Osteoblast (primary cell): ENCODE results near the gene SECISBP2L. TPM values are rescaled to one million over a fixed set of nuclear protein-coding genes. Genes with fewer than 3 reads are reported as not detected.

Experiments used
- DNase-seq: peaks from one replicate; pipeline ENCODE4 v3.0.0; 2011; ENCODE audit warnings: low spot score, mixed read lengths; ENCODE audit not compliant: insufficient read length; ENCODE audit errors: missing footprints
- H2AFZ ChIP-seq: 2 replicates; pipeline ENCODE4 v1.6.0; 2011; ENCODE audit warnings: mild to moderate bottlenecking, low read length
- H3K27ac ChIP-seq: 2 replicates; pipeline ENCODE4 v1.5.1; 2011; ENCODE audit warnings: mild to moderate bottlenecking, low read depth, low read length, moderate library complexity
- H3K27me3 ChIP-seq: 2 replicates; pipeline ENCODE4 v1.6.0; 2012; ENCODE audit warnings: mild to moderate bottlenecking, control low read depth, inconsistent platforms, low read length, moderate library complexity; ENCODE audit not compliant: insufficient read depth
- H3K36me3 ChIP-seq: 2 replicates; pipeline ENCODE4 v1.5.1; 2011; ENCODE audit warnings: mild to moderate bottlenecking, low read length, control low read depth, moderate library complexity; ENCODE audit not compliant: insufficient read depth
- H3K4me1 ChIP-seq: 2 replicates; pipeline ENCODE4 v1.5.1; 2011; ENCODE audit warnings: mild to moderate bottlenecking, low read length, control low read depth, moderate library complexity; ENCODE audit not compliant: insufficient read depth
- H3K4me2 ChIP-seq: 2 replicates; pipeline ENCODE4 v1.6.0; 2011; ENCODE audit warnings: mild to moderate bottlenecking, low read length; ENCODE audit not compliant: insufficient read depth
- H3K4me3 ChIP-seq: fragments of 200-600 bp; sonication (generic); 3 replicates; pipeline ENCODE4 v1.5.1; 2012; ENCODE audit warnings: mild to moderate bottlenecking, low read length, inconsistent platforms; ENCODE audit not compliant: insufficient read depth
- H3K79me2 ChIP-seq: 2 replicates; pipeline ENCODE4 v1.6.0; 2012; ENCODE audit warnings: mild to moderate bottlenecking, low read length, control low read depth, inconsistent platforms; ENCODE audit not compliant: insufficient read depth
- H3K9me3 ChIP-seq: 2 replicates; pipeline ENCODE4 v1.5.1; 2011; ENCODE audit warnings: low read depth, low read length, control low read depth
- H4K20me1 ChIP-seq: 2 replicates; pipeline ENCODE4 v1.6.0; 2012; ENCODE audit warnings: mild to moderate bottlenecking, low read length, control low read depth; ENCODE audit not compliant: insufficient read depth
- CTCF ChIP-seq: IDR thresholded peaks from 2 replicates; pipeline ENCODE4 v1.5.1; 2011; ENCODE audit warnings: mild to moderate bottlenecking, low read depth, low read length, moderate library complexity; ENCODE audit errors: extremely low read depth
- total RNA-seq: library from RNA; depleted of rRNA; stranded (reverse); fragments of >200 nt; gene quantifications from 2 replicates; pipeline ENCODE4 v1.2.3, GENCODE V29; 2012

The SECISBP2L gene
- total RNA-seq, 1 donor, result 42.3 TPM

- Histone ChIP-seq H2AFZ (no peak overlapping the region), H4K20me1 (peaks cover 15% of the 10 kb centered on the region), H3K27ac (peak overlapping the region; percentile 83), H3K4me3 (peak overlapping the region; percentile 93), H3K36me3 (peaks cover 3% of the 10 kb centered on the region), H3K4me1 (peaks cover 15% of the 10 kb centered on the region), H3K79me2 (peaks cover 60% of the 10 kb centered on the region), H3K27me3 (no peaks in the 10 kb centered on the region), H3K9me3 (no peaks in the 10 kb centered on the region), H3K4me2 (peak overlapping the region; percentile 87)
- DNase-seq, result no peak
- TF ChIP-seq CTCF, result no peak
Measured at GRCh38 chr15:49044766-49045606, 1.3 kb downstream of the SECISBP2L start.

GRCh38 chr15:49044002-49044401, 2.2 kb downstream of the SECISBP2L start:
- H3K36me3 ChIP-seq, result peaks cover 3% of the 10 kb centered on the region
- H4K20me1 ChIP-seq, result peaks cover 15% of the 10 kb centered on the region
- H2AFZ ChIP-seq, result no peak overlapping the region
- H3K9me3 ChIP-seq, result no peaks in the 10 kb centered on the region
- H3K27me3 ChIP-seq, result no peaks in the 10 kb centered on the region
- DNase-seq, result no peak
- peak overlapping the region; percentile 18 for H3K27ac ChIP-seq
- TF ChIP-seq CTCF, result no peak
- peaks cover 15% of the 10 kb centered on the region for H3K4me1 ChIP-seq
- H3K4me3 ChIP-seq, result peak overlapping the region; percentile 93
- H3K79me2 ChIP-seq, result peaks cover 70% of the 10 kb centered on the region
- peak overlapping the region; percentile 87 for H3K4me2 ChIP-seq

GRCh38 chr15:49042165-49042564, 4.1 kb downstream of the SECISBP2L start:
- H3K4me1 ChIP-seq, result peaks cover 26% of the 10 kb centered on the region
- no peaks in the 10 kb centered on the region for H3K27me3 ChIP-seq
- H3K79me2 ChIP-seq, result peaks cover 87% of the 10 kb centered on the region
- no peak overlapping the region for H3K4me3 ChIP-seq
- H3K27ac ChIP-seq, result no peak overlapping the region
- H3K9me3 ChIP-seq, result no peaks in the 10 kb centered on the region
- no peak for TF ChIP-seq CTCF
- H4K20me1 ChIP-seq, result peaks cover 15% of the 10 kb centered on the region
- DNase-seq, result no peak
- no peak overlapping the region for H2AFZ ChIP-seq
- no peak overlapping the region for H3K4me2 ChIP-seq
- H3K36me3 ChIP-seq, result peaks cover 3% of the 10 kb centered on the region

- Histone ChIP-seq H3K4me2 (peak overlapping the region; percentile 22), H3K4me3 (no peak overlapping the region), H2AFZ (no peak overlapping the region), H4K20me1 (peaks cover 15% of the 10 kb centered on the region), H3K27ac (no peak overlapping the region), H3K4me1 (peaks cover 30% of the 10 kb centered on the region), H3K27me3 (no peaks in the 10 kb centered on the region), H3K79me2 (peaks cover 92% of the 10 kb centered on the region), H3K36me3 (peaks cover 3% of the 10 kb centered on the region), H3K9me3 (no peaks in the 10 kb centered on the region)
- TF ChIP-seq CTCF, result no peak
- no peak for DNase-seq
Measured at GRCh38 chr15:49041426-49041825, 4.8 kb downstream of the SECISBP2L start.
